KMS-11 (cell line): Measurements from ENCODE around the gene TTBK2.

Source experiments
- H2AFZ ChIP-seq: fragments of 200-600 bp; sonication (generic); 2 replicates; pipeline ENCODE4 v1.6.1; 2016; ENCODE audit warnings: antibody characterized with exemption, mixed run types, low read depth
- H3K27ac ChIP-seq: fragments of 200-600 bp; sonication (generic); 2 replicates; pipeline ENCODE4 v1.6.1; 2016; ENCODE audit warnings: mild to moderate bottlenecking, mixed run types
- H3K27me3 ChIP-seq: fragments of 200-600 bp; sonication (generic); 2 replicates; pipeline ENCODE4 v1.6.1; 2017; ENCODE audit warnings: mild to moderate bottlenecking, low read depth, mixed run types, moderate library complexity; ENCODE audit not compliant: insufficient read depth
- H3K36me3 ChIP-seq: fragments of 200-600 bp; sonication (generic); 2 replicates; pipeline ENCODE4 v1.6.1; 2017; ENCODE audit warnings: mild to moderate bottlenecking, mixed run types; ENCODE audit not compliant: insufficient read depth
- H3K4me1 ChIP-seq: fragments of 200-600 bp; sonication (generic); 2 replicates; pipeline ENCODE4 v1.6.1; 2016; ENCODE audit warnings: mild to moderate bottlenecking, low read depth, mixed run types; ENCODE audit not compliant: poor library complexity, severe bottlenecking
- H3K4me2 ChIP-seq: fragments of 200-600 bp; sonication (generic); 2 replicates; pipeline ENCODE4 v1.7.0; 2016; ENCODE audit warnings: mild to moderate bottlenecking, mixed run types
- H3K4me3 ChIP-seq: fragments of 200-600 bp; sonication (generic); IDR thresholded peaks from 2 replicates; pipeline ENCODE4 v1.6.1; 2017; ENCODE audit warnings: low read depth, low read length, mixed read lengths; ENCODE audit not compliant: insufficient read depth
- H3K79me2 ChIP-seq: fragments of 200-600 bp; sonication (generic); 2 replicates; pipeline ENCODE4 v1.6.1; 2016; ENCODE audit warnings: low read depth, mixed run types; ENCODE audit not compliant: insufficient read depth
- H3K9ac ChIP-seq: fragments of 200-600 bp; sonication (generic); 2 replicates; pipeline ENCODE4 v1.6.1; 2016; ENCODE audit warnings: mild to moderate bottlenecking, mixed run types
- H4K20me1 ChIP-seq: fragments of 200-600 bp; sonication (generic); 2 replicates; pipeline ENCODE4 v1.6.1; 2016; ENCODE audit warnings: mild to moderate bottlenecking, mixed run types; ENCODE audit not compliant: insufficient read depth
- TF ChIP-seq, protein P1 (sequence below): fragments of 200-600 bp; sonication (generic); conservative IDR thresholded peaks from 2 replicates; pipeline ENCODE4 v1.6.1; 2017; ENCODE audit warnings: low read depth, mild to moderate bottlenecking, antibody characterized with exemption, low read length, moderate library complexity, mixed read lengths

The TTBK2 gene

DNA sequence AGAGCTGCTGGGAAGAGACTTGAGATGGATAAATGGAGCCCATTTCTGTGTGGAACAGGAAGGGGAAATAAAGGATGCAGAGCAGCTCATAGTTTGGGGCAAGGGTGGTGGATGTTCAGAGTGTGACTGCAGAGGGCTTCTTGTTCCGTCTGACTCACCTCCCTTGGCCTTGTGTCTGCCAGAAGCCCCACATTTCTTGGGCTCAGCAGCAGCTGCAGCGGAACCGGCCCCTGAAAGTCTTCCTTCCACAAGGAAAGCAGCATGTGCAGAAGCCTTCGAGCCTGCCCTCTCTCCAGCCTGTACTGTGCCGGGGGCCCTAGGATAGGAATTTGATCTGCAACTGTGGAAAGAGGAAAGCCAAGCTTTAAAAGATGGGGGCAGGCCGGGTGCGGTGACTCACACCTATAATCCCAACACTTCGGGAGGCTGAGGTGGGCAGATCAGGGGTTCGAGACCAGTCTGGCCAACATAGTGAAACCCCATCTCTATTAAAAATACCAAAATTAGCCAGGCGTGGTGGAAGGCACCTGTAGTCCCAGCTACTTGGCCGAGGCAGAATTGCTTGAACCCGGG, 195.2 kb downstream of the TTBK2 start:
- no peak overlapping the region for H3K27ac ChIP-seq
- no peaks in the 10 kb centered on the region for H3K27me3 ChIP-seq
- no peaks in the 10 kb centered on the region for H3K4me1 ChIP-seq
- TF ChIP-seq, protein P1, sequence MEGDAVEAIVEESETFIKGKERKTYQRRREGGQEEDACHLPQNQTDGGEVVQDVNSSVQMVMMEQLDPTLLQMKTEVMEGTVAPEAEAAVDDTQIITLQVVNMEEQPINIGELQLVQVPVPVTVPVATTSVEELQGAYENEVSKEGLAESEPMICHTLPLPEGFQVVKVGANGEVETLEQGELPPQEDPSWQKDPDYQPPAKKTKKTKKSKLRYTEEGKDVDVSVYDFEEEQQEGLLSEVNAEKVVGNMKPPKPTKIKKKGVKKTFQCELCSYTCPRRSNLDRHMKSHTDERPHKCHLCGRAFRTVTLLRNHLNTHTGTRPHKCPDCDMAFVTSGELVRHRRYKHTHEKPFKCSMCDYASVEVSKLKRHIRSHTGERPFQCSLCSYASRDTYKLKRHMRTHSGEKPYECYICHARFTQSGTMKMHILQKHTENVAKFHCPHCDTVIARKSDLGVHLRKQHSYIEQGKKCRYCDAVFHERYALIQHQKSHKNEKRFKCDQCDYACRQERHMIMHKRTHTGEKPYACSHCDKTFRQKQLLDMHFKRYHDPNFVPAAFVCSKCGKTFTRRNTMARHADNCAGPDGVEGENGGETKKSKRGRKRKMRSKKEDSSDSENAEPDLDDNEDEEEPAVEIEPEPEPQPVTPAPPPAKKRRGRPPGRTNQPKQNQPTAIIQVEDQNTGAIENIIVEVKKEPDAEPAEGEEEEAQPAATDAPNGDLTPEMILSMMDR, result no peak
- H3K79me2 ChIP-seq, result no peaks in the 10 kb centered on the region
- H3K36me3 ChIP-seq, result 0 out of 2 replicates have a peak, but pooled peaks cover 4% of the 10 kb centered on the region
- H2AFZ ChIP-seq, result no peak overlapping the region
- H3K4me3 ChIP-seq, result no peak overlapping the region
- no peak overlapping the region for H3K9ac ChIP-seq
- H3K4me2 ChIP-seq, result no peak overlapping the region
- no peaks in the 10 kb centered on the region for H4K20me1 ChIP-seq

DNA sequence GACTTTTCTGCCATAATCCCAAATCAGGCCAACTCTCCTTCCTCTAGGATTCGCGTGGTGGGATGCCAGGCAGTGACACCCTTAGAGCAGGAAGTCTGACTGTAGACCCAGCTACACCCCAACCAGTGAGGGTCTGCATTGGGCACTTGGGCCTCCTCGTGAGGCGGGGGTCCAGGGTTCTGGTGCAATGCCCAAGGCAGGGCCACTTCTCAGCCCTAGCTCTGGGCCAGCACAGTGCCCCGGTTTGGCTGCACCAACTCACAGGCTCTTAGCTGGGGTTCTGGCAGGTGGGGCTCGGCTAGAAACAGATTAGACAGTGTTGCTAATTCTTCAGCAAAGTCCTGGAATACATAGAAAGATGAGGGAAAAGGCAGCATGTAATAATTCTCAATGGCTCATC, 196.3 kb downstream of the TTBK2 start:
- no peaks in the 10 kb centered on the region for H3K4me1 ChIP-seq
- H3K79me2 ChIP-seq, result no peaks in the 10 kb centered on the region
- H3K27ac ChIP-seq, result no peak overlapping the region
- 0 out of 2 replicates have a peak, but pooled peaks cover 4% of the 10 kb centered on the region for H3K36me3 ChIP-seq
- TF ChIP-seq, protein P1, result no peak
- no peak overlapping the region for H3K4me2 ChIP-seq
- no peak overlapping the region for H2AFZ ChIP-seq
- H4K20me1 ChIP-seq, result no peaks in the 10 kb centered on the region
- H3K27me3 ChIP-seq, result no peaks in the 10 kb centered on the region
- no peak overlapping the region for H3K4me3 ChIP-seq
- H3K9ac ChIP-seq, result no peak overlapping the region

DNA sequence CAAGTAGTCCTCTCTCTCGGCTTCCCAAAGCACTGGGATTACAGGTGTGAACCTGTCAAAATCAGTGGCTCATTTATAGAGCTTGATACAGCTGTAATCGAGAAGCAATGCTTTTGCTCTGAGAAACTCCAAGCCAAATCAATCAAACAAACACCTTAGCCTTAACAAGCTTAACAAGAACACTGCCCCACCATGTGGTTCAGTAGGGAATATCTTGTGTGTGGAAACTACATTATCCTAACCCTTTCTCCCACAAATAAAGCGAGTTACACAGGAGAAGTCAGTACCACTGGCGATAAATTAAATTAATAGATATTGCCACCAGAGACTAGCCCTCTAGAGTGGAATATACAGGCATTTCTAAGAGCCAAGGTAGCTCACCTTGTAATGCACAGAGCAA, 197.5 kb downstream of the TTBK2 start:
- H3K36me3 ChIP-seq, result 0 out of 2 replicates have a peak, but pooled peaks cover 4% of the 10 kb centered on the region

DNA sequence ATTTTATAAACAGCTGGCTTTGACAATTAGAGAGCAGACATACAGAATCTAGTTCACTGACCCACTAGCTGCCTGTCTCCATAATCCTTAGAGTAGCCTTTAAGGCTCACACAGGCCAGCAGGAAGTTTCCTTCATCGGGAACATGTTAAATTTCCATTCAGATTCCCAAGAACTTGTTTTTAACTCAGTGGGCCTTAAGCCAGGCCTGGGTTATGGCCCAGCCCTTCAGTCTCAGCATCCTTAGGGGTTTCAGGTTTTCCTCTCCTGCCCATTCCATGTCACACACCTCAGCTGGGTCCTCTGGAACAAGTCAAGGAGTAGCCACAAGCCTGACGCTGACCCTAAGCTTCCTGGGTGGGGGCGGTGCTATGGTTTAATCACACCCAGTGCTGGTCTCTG, 198.7 kb downstream of the TTBK2 start:
- no peak overlapping the region for H3K4me2 ChIP-seq
- no peaks in the 10 kb centered on the region for H3K4me1 ChIP-seq
- H3K4me3 ChIP-seq, result no peak overlapping the region
- no peaks in the 10 kb centered on the region for H3K27me3 ChIP-seq
- H2AFZ ChIP-seq, result no peak overlapping the region
- no peak overlapping the region for H3K9ac ChIP-seq
- H3K27ac ChIP-seq, result no peak overlapping the region
- H3K36me3 ChIP-seq, result 0 out of 2 replicates have a peak, but pooled peaks cover 4% of the 10 kb centered on the region
- no peaks in the 10 kb centered on the region for H4K20me1 ChIP-seq
- TF ChIP-seq, protein P1, result no peak
- no peaks in the 10 kb centered on the region for H3K79me2 ChIP-seq

More for the DNA sequence above, 197.5 kb downstream of the TTBK2 start:
- Histone ChIP-seq H3K4me2 (no peak overlapping the region), H3K27ac (no peak overlapping the region), H3K9ac (no peak overlapping the region), H4K20me1 (no peaks in the 10 kb centered on the region), H3K79me2 (no peaks in the 10 kb centered on the region), H3K4me1 (no peaks in the 10 kb centered on the region), H3K27me3 (no peaks in the 10 kb centered on the region), H3K4me3 (no peak overlapping the region), H2AFZ (no peak overlapping the region)
- TF ChIP-seq, protein P1, result no peak
